ENCODE data around the gene DYNLL2.
"Not testable (repeated sequence)": the region's sequence is repeated elsewhere in the genome, so short reads cannot be mapped to it uniquely, and the experiment has no call there.

The DYNLL2 gene

GRCh38 chr17:58072862-58073261 lies 10.4 kb upstream of the DYNLL2 start:
- DNase-seq (ENCODE audit: low read depth in 2 of 2) = no peak

GRCh38 chr17:58073266-58073665 lies 10.0 kb upstream of the DYNLL2 start:
- DNase-seq (ENCODE audit: low read depth in 2 of 2) = not testable (repeated sequence)

GRCh38 chr17:58074406-58074805 lies 8.8 kb upstream of the DYNLL2 start:
- not testable (repeated sequence) for DNase-seq (ENCODE audit: low read depth in 2 of 2)

GRCh38 chr17:58079300-58080033 lies 3.8 kb upstream of the DYNLL2 start:
- no peak for DNase-seq (ENCODE audit: low read depth in 2 of 2)

- DNase-seq (ENCODE audit: low read depth in 2 of 2) = no peak
Observed at GRCh38 chr17:58081646-58082340, 1.4 kb upstream of the DYNLL2 start.

GRCh38 chr17:58082341-58082869 lies 814 bp upstream of the DYNLL2 start:
- no peak for DNase-seq (ENCODE audit: low read depth in 2 of 2)

- DNase-seq (ENCODE audit: low read depth in 2 of 2) = peak; percentile 58 to 60
Observed at GRCh38 chr17:58083491-58084316, 485 bp downstream of the DYNLL2 start.

- peak; percentile 30 to 35 for DNase-seq (ENCODE audit: low read depth in 2 of 2)
Observed at GRCh38 chr17:58084317-58084981, 1.2 kb downstream of the DYNLL2 start.

- no peak for DNase-seq (ENCODE audit: low read depth in 2 of 2)
Observed at GRCh38 chr17:58085039-58085715, 2.0 kb downstream of the DYNLL2 start.

GRCh38 chr17:58086953-58087352 lies 3.7 kb downstream of the DYNLL2 start:
- no peak for DNase-seq (ENCODE audit: low read depth in 2 of 2)

- no peak for DNase-seq (ENCODE audit: low read depth in 2 of 2)
Observed at GRCh38 chr17:58088624-58089023, 5.4 kb downstream of the DYNLL2 start.

- DNase-seq (ENCODE audit: low read depth in 2 of 2) = no peak
Observed at GRCh38 chr17:58089111-58089510, 5.9 kb downstream of the DYNLL2 start.

- no peak for DNase-seq (ENCODE audit: low read depth in 2 of 2)
Observed at GRCh38 chr17:58091024-58091567, 7.9 kb downstream of the DYNLL2 start.

- DNase-seq (ENCODE audit: low read depth in 2 of 2) = no peak
Observed at GRCh38 chr17:58092101-58092796, 9.0 kb downstream of the DYNLL2 start.

GRCh38 chr17:58092797-58093385 lies 9.7 kb downstream of the DYNLL2 start:
- DNase-seq (ENCODE audit: low read depth in 2 of 2) = no peak

GRCh38 chr17:58094118-58094517 lies 10.9 kb downstream of the DYNLL2 start:
- DNase-seq (ENCODE audit: low read depth in 2 of 2) = no peak

- no peak for DNase-seq (ENCODE audit: low read depth in 2 of 2)
Observed at GRCh38 chr17:58096892-58097291, 13.7 kb downstream of the DYNLL2 start.

- no peak for DNase-seq (ENCODE audit: low read depth in 2 of 2)
Observed at GRCh38 chr17:58097384-58098088, 14.3 kb downstream of the DYNLL2 start.

GRCh38 chr17:58100506-58100905 lies 17.3 kb downstream of the DYNLL2 start:
- DNase-seq (ENCODE audit: low read depth in 2 of 2) = no peak

Measured in stimulated activated CD4-positive, alpha-beta T cell treated with anti-CD3 and anti-CD28 coated beads, Interleukin-1b, Interleukin-23, amount 100 ng/mL, for 4 hours (primary cell).